NCI-H774 (cell line): ENCODE results near the gene ARHGAP24.
A peak's percentile ranks its signal among the peaks of the same experiment; 100 is the strongest.
"Not testable (repeated sequence)": the region's sequence is repeated elsewhere in the genome, so short reads cannot be mapped to it uniquely, and the experiment has no call there.

ENCODE experiments used
- DNase-seq: peaks from one replicate; lab custom pipeline; 2025; lab: John Stamatoyannopoulos, UW

The ARHGAP24 gene

DNA sequence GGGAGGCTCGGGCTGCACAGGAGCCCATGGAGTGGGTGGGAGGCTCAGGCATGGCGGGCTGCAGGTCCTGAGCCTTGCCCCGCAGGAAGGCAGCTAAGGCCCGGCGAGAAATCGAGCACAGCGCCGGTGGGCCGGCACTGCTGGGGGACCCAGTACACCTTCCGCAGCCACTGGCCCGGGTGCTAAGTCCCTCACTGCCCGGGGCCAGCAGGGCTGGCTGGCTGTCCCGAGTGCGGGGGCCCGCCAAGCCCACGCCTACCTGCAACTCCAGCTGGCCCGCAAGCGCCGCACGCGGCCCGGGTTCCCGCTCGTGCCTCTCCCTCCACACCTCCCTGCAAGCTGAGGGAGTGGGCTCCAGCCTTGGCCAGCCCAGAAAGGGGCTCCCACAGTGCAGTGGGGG lies 546.7 kb downstream of the ARHGAP24 start:
- DNase-seq = not testable (repeated sequence)

DNA sequence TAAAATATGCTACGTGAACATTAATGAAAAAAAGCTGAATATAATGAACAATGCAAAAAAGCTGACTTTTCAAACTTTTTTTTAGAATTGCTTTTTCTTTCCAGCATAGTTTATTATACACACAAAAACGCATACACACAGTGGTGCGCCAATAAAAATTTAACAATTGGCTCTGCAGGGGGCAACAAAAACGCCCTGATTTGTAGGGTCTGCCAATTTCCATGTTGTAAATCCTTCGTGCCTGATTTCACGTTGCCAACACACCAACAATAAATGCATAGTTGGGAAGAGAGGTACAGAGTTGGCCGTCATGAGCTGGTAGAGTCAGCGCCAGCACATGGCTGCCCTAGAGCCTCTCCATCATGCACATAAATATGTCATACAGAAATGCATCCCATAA lies 551.8 kb downstream of the ARHGAP24 start:
- no peak for DNase-seq

DNA sequence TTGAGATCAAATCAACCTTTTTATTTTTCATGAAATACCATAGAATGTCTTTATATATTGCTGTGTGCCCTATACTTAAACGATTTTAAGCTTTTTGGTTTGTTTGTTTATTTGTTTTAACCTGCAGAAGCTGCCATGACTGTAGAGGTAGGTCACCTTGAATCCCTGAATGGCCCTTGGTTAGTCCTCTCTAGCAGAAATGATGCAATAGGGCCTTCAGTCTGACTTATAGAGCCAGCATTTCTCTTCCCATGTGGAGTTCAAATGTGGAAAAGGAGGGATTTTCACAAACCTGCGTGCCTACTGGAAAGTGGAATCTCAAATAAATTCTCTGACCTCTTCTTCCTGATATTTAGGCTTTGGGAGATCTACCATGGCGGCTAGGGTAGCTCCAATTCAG lies 557.0 kb downstream of the ARHGAP24 start:
- no peak for DNase-seq

DNA sequence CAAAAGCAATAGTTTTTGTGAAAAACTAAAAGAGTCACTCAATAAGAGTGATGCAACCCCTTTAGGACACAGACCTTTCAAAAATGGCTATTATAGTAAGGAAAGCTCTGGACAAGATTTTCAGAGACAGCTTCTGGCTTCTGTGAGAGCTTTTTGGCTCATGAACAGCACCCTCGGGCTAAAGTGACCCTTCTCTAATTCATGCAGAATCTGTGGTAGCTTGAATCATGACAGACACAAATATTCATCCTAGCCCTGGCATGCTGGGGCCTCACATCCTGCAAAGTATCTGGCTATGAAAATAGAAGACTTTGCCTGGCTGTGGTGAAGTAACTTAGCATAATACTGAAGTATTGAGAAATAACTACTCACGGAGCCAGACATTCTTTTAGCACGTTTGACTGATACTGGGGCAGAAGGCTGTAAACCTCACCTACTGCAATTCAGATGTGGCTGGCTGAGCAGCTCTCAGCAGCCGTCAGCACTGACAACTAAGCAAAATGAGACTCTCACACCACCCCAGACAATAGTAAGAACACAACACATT lies 557.6 kb downstream of the ARHGAP24 start:
- no peak for DNase-seq

DNA sequence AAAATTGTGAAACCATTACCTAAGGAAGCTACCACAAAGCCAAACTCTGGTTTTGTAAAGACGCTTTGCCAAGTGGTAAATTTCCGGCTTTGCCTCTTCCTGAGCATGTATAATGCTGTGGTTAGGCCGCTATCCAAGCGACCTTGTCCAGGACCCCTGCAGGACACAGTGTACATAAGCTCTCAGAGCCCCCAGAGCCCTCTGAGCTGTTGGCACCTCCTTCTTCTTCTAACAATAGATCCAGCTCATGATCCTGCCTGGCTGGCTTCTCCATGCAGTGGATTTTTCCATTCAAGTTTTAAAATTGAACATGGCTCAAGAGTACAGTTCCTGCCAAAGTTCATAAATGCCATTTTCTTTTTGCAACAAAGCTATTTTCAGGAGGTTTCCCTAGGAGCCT lies 558.2 kb downstream of the ARHGAP24 start:
- no peak for DNase-seq

DNA sequence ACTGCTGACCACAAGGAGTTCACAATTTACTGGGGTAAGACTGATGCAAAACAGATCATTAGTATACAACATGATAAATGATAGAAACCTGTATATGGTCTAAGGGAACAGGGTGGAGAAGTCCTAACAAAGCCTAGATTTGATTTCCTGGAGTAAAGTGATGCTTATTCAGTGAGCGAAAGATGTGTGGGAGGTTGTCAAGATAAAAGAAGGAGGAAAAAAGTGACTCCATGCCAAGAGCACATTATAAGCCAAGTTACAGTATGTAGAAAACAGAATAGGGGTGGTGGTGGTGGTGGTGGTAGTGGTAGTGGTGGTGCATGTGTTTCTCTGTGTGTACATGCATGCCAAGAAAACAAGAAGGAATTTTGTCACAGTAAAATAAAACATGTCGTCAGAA lies 559.7 kb downstream of the ARHGAP24 start:
- DNase-seq = no peak

DNA sequence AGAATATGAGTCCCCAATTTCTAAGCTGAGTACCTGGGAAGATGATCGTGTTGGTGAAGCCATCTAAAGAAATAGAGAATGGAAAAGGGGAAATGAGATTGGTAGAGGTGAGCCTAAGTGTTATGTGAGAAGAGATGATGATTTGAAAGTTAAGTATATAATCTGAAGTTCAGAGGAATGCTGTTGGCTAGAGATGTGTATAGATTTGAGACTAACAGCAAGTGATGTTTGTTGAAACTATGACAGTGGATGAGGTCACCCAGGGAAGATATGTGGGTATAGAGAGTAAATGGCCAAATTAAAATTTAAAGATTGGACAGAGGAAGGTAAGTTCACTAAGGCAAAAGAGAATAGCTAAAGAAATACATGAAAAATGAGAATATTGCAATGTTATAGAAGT lies 560.7 kb downstream of the ARHGAP24 start:
- no peak for DNase-seq

DNA sequence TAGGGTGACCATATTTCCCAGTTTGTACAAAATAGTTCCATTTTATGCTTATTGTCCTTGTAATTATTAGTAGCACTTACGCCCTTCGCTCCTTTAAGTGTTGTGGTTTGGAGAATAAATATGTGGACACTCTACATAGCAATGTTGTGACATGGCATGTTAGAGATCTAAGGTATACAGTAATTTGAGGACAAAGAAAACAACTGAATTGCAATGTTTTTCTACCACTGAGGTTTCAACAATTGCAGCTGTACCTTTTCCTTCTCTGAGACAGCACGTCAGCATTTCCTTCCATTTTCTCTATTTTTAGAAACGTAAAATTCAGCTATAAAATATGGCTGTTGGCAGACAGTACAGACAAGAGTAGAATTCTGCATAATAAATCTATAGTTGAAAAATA lies 561.8 kb downstream of the ARHGAP24 start:
- no peak for DNase-seq

DNA sequence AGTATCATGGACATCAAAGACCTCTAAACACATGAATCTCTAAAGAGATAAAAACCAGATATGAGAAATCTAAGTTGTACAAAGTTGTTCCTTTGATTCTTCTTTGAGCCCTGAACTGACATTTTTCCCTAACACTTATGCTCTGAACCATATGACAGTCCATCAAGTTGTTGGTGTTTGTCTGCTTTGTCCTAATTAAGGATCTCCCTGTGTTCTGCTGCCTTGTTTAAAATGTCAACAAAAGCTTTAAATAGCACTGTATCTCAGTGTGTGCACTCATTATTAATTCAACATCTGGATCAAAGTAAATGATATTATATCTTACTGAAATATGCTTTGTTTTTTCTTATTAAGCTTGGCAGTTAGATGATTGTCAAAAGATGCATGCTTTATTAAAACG lies 563.1 kb downstream of the ARHGAP24 start:
- DNase-seq = no peak

DNA sequence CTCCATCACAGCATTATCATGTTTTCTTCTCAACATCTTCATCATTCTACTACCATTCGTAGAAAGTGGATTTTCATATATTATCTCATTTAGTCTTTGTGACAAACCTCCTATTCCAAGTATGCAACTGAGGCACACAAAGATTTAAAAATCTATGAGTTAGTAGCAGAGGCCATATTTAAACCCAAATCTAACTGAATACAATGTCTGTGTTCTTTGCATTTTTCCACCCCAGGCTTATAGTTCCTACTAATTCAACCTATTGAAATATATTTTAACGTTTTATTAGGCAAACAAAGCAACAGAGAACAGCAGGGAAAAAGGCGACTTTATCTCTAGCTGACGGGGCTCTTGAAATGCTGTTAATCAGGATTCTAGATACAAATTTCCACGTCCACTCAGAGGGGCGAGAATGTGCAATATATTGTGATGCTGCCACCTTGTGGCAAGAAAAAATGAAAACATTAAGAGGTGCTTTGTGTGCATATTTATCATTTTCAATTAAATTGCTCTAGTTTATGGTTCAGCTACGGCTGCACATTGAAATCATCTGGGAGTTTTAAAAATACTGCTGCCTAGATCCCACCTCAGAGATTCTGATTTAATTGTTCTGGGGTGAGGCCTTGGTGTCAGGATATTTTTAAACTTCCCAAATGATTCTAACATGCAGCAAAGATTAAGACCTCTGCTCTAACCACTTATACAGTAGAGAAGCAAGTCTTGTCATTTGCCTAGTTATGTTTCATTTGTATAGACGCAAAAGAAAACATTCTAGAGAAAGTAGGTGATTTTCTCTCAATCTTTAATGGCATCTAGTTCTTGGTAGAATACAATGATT lies 569.0 kb downstream of the ARHGAP24 start:
- peak; percentile 18 for DNase-seq

DNA sequence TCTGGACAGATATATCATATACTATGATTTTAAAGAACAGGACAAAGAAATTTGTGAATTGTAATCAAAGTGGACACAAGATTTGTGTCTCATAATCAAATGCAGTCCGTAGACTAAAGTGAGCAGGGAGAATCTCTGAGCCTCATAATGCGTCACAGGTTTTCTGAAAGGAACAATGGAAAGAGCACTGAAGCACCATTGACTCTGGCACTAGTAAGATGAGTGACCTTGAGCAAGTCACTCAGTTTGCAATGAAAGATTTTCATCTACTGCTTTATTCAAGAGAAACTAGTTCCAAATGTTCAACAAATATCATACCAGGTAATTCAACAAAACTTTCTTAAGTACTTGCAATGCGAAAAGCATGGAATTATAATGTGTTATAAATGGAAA lies 569.6 kb downstream of the ARHGAP24 start:
- DNase-seq = no peak

DNA sequence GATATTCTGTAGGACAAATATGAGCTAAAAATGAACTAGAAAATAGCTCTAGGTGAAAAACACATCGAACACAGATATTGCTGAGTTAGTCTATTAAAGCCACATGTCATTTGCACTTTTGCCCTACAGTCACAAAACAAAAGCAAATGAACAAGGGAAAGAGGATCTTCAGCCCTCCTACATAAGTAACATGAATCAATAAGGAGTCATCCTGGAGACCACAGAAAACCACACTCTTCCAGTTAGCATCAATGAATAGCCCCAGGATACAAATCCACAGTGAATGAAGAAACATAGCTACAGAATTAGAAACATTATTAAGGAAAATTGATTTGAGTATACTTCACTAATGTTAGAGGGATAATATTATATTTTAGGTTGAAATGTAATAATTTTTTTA lies 573.5 kb downstream of the ARHGAP24 start:
- DNase-seq = no peak

DNA sequence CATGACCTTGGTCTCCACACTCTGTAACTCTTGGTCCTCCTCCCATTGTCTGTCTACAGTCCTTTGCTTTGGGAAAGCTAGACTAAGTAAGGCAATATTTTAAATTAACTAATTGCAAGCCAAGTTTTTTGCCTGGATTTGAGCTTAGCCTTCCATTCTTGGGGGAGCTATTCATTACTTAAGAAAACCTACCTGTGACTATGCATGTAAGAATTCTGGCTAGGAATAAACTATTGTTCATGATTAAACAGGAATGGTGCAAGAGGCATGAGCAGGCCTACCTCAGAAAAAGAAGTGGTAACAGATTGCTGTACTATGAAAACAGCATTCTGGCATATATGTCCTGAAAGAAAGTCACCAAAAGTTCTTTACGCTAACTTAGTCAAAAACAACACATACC lies 575.5 kb downstream of the ARHGAP24 start:
- DNase-seq = no peak
